Inferior parietal cortex (tissue), 1 donor: ENCODE results near the gene C9orf85.
"Not testable (repeated sequence)": the region's sequence is repeated elsewhere in the genome, so short reads cannot be mapped to it uniquely, and the experiment has no call there.

Experiments used
- DNase-seq: peaks from one replicate; pipeline ENCODE4 v3.0.0-alpha.2; 2016; ENCODE audit errors: extremely low spot score

Gene C9orf85, protein sequence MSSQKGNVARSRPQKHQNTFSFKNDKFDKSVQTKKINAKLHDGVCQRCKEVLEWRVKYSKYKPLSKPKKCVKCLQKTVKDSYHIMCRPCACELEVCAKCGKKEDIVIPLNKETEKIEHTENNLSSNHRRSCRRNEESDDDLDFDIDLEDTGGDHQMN

DNA sequence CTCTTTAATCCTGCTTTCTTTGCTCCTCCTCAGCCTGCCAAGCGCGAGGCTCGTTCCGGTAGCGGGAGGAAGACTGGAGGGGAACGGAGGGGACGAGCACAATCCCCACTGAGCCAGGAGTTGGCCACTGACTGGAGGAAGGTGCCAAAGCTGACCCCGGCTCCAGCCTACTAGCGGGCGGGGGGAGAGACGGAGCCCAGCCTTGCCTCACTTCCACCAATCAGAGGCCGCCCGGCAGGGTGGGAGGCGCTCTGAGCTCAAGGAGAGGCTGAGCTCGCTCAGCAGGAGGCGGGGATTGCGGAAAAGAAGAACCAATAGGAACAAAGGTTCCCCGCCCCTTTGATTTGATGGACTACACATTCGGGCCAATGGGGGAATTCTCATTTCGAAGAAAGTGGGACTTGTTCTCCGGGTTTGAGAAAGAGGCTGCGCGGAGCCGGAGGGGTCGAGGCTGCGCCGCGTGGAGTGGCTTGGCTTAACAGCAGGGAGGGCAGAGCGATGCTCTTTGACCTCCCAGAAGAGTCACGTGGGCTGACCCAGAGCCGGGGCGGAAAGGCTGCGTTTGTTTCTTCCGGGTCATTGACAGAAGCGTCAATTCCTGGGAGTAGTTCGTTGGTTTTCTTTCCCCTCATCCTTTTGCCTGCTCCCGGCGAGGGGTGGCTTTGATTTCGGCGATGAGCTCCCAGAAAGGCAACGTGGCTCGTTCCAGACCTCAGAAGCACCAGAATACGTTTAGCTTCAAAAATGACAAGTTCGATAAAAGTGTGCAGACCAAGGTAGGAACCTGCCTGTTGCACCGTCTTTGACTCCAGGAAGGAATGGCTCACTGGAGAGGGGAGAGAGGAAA lies at the start of gene C9orf85, which contains the start of gene ABHD17B:
C9orf85 (plus strand) TSS at position 579 of the 847 bp plus-strand sequence; CDS start at position 675, 96 bp downstream.
ABHD17B (minus strand) TSS at position 133 of the 847 bp plus-strand sequence. CDS start 36,113 bp downstream, outside the sequence.
- peak; percentile 99 for DNase-seq

DNA sequence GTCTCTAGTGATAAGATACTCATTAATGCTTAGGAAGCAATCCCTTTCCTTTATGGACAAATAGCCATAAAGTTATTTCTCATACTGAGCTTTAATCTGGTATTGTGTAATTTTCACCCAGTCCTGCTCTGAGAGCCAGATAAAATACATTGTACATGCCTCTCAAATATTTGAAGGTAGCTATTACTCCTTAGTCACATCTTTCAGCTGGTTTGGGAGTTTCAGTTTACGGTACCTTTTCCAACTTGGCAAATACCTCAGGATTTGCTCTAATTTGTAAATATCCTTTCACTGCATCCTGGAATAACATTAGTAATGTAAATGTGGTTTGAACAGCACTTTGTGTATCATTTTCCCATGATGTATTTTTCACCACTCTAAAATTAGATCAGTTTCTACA lies 47.8 kb upstream of the C9orf85 start:
- no peak for DNase-seq

DNA sequence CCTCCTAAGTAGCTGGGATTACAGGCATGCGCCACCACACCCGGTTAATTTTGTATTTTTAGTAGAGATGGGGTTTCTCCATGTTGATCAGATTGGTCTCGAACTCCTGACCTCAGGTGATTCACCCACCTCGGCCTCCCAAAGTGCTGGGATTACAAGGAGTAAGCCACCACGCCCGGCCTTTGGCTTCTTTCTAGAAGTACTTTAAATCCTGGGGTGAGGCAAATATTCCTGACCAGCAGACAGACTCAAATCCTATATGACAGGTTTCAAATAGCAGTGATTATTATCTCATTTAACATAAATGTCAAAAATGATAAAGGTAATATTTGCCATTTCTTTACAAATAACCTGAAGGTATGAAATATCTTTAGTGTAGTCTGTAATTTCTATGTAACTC lies 36.1 kb upstream of the C9orf85 start:
- no peak for DNase-seq

DNA sequence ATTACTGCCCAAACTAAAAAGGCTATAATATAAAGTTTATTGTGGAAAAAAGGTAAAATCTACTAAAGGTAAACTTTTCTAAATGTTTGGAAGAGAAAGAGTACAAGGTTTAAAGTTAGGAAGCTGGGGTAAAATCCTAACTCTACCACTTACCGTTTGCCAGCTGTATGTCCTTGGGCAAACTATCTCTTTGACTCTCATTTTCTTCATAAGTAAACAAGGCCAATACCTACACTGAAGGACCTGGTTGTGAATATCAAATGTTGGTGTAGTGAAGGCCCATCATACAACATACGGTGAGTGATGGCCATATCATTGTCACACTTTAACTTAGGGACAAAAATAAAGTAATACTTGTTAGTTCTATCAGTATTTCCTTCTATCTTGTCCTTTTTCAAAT lies 35.3 kb upstream of the C9orf85 start:
- DNase-seq, result no peak

DNA sequence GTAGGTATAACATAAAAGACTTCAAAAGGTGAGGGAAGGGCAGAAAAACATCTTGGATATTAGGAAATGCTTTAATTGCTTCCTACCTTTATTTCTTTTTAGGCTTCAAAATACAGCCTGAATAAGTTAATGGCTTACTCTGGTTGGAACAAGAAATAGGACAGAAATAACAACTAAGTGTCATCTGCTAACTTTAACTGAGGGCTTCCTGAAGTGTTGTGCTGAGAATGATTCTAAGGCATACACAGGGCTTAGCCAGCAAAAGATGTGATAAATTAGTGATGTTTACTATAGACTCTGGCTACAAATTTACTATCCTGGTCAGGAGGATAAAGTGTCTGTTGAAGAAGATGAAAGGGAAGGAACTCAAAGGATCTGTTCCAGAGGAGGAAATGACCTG lies 34.6 kb upstream of the C9orf85 start:
- no peak for DNase-seq

DNA sequence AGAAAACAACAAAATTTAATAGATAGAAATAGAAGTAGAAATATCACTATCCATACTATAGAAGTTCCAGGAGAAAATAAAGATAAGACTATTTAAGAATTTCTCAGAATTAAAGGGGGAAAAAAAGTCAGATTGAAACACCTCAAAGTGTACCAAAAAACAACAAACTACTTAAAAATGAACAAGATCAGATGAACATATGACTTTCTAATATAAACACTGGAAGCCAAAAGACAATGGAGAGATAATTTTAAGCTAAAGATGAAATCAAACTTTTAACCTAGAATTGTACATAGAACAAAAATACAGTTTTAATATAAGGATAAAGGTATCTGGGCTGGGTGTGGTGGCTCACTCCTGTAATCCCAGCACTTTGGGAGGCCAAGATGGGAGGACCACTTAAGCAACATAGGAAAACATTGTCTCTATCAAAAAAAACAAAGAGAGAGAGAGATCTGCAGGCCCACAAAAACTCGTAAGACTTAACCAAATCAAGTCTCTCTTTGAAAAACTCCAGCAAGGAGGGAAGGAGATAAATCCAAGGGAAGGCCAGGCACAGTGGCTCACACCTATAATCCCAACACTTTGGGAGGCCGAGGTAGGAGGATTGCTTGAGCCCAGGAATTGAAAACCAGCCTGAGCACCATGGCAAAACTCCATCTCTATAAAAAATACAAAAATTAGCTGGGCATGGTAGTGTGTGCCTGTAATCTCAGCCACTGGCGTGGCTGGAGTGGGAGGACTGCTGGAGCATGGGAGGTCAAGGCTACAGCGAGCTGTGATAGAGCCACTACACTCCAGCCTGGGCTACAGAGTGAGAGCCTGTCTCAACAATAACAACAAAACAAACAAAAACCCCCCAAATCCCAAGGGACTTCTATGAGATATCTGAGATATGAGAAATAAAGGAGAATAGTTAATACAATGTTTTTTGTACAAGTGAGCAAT lies 32.8 kb upstream of the C9orf85 start:
- DNase-seq, result no peak

DNA sequence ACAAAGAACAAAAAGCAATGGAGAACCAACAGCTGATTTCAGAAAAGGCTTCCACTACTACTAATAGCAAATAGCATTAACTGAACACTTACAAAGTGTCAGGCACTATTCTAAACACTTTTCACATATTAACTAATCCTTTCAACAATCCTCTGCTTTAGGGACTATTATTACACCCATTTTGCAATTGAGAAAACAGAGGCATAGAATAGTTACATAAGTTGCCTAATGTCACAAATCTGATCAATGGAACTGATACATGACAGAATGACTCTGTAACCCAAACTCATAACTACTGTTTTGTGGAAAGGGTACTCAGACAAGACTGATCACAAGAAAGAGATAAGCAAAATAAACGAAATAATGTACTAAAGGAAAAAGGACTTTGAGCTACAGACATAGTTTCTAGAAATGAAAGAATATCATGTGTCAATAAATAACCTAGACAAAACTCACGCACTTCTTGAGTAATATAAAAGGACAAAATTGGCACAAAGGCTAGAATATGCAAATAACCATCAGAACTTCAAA lies 31.7 kb upstream of the C9orf85 start:
- no peak for DNase-seq

DNA sequence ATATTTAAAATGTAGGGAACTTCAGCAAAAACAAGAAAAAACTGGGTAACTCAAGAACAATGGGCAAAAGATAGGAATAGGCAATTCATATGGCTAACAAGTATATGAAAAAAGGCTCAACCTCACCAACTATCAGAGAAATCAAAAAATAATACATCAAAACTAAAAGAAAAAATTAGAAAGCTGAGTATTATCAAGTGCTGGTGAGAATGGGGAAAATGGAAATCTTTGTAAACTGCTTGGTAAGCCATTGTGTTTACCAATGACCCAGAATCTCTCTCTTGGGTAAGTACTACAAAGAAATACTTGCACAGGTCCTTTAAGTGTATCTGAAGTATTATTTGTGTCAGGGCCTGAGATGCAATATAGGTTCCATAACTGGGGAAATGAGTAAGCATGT lies 27.4 kb upstream of the C9orf85 start:
- DNase-seq, result no peak

DNA sequence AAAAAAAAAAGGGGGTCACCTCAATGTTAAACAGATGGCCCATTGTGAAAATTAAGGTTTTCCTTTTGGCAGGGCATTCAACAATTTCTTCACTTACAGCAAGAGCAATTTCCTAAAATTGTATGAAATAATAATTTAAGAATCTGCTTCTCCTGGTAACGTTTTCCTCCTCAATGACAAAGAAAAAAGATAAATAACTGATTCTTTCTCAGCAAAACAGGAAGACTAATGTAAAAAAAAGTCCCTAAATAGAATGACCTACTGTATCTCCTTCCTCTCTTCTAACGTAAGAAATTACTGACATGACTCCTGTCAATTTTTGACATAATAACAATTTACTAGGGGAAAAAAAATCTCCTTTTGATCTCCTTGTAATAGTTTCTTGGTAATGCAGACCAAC lies 26.0 kb upstream of the C9orf85 start:
- DNase-seq, result no peak

DNA sequence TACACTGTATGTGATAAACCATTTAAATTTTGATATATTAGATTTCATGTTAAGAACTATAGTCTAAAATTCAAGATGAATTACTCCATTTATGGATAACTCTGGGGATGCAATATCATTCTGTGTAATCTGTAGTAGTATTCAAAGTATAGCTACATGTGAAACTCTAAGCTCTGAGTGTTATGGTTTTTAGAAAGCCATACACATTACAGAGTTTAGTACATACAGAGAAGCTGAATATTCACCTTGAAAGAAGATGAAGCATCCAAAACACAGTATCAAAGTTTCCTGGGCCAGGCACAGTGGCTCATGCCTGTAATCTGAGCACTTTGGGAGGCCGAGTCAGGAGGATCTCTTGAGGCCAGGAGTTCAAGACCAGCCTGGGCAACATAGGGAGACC lies 25.4 kb upstream of the C9orf85 start:
- DNase-seq, result no peak

DNA sequence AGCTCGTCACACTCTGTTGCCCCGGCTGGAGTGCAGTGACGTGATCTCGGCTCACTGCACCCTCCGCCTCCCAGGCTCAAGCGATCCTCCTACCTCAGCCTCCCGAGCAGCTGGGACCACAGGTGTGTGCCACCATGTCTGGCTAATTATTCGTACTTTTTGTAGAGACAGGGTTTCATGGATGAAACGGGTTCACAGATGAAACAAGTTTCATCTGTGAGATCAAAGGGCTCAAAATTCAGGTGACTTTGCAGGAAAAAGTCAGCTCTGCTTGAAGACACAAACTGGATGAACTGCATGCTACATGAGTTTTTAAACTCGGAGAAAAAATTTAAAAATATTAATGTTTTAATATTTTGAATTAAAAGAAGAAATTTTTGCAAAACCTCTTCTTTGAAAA lies 24.9 kb upstream of the C9orf85 start:
- DNase-seq, result no peak

DNA sequence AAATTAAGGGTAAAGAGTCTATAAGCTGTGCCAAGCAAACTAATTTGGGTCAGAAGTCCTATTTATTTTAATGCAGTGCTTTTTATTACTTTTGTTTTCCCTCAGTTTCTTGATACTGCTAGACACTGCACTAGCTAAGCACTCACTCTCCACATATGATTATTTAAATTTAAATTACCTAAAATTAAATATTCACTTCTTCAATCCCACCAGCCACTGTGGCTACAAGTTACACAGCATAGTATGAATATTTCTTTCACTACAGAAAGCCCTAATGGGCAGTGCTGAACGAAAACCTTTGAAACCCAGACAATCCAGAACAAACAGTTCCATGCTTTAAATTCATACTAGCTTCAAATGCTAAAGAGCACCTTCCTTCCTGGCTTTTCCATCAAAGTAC lies 24.1 kb upstream of the C9orf85 start:
- DNase-seq, result no peak

DNA sequence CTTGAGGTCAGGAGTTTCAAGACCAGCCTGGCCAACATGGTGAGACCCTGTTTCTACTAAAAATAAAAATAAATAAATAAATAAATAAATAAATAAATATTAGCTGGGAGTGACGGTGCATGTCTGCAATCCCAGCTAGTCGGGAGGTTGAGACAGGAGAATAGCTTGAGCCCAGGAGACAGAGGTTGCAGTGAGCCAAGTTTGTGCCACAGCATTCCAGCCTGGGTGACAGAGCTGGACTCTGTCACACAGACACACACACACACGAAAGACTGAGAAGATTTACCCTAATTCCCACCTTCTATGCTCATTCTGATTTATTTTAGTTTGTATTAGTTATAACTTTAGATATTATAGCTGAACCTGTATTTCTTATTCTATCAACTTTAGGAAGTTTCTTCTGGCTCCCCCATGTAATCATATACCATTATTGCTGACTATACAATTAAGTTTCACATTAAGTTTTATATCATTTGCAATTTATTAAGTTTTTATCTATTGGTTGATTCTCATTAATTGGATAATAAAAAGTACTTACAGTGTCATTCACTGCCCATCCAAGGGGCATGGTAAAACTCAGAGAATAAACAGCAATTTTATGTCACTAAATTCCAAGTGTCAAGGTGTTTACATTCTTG lies 21.3 kb upstream of the C9orf85 start:
- DNase-seq, result no peak

DNA sequence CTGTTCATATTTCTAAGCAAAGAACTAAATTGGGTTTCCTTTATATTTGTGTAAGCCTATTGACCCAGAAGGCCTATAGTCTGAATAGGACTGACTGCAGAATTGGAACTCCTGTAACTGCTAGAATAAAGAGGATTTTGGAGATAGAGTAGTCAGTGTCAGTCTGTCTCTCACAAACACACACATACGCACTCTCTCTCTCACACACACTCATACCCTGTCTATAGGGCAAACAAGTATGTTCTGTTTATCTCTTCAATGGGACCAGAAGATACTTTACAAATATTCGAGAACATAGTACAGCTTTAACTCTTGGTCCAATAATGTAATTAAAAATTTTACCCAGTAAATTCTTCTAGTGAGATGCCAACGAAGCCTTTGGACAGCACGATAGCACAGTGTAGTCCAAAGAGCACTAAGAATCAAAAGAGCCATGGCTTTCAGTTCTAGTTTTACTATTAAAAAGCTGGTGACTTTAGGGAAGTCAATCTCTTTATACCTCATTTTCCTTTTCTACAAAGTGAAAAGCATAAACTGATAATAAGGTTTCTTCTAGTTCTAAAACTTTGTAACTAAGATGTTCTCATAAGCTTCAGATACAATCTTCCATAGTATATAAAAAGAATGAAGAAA lies 19.8 kb upstream of the C9orf85 start:
- DNase-seq, result no peak

DNA sequence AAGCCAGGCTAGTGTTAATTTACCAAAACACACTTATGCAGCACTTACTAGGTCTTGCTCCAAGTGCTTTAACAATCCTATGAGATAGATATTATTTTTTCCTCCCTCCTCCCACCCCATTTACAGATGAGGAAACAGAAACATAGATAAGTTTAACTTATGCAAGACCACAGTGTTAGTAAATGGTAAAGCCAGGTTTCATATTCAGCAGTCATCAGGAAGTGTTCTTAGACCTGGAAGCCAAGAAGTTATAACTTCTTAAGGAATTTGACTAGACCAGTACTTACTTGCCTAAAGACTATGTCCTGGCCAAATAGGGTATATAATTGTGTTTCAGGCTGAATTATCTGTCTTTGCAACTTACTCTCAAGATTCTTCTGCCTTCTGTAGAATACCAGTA lies 16.3 kb upstream of the C9orf85 start:
- no peak for DNase-seq

DNA sequence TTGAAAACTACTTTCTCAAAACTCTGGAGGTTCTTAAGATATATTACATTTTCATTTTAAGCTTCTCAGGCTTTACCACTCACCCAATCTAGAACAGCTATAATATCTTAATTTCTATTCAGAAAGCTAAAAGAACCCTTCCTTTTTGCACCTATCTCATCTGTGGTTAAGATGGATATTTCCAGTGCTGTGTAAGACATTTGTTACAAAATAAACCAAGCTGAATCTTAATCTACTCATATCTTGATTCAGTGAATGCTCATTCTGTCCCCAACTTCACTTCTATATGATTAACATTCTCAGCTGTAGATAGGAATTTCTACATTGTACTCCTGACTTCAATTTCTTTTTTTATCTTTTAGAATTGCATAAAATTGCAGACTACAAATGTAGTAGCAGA lies 15.5 kb upstream of the C9orf85 start:
- DNase-seq, result no peak

DNA sequence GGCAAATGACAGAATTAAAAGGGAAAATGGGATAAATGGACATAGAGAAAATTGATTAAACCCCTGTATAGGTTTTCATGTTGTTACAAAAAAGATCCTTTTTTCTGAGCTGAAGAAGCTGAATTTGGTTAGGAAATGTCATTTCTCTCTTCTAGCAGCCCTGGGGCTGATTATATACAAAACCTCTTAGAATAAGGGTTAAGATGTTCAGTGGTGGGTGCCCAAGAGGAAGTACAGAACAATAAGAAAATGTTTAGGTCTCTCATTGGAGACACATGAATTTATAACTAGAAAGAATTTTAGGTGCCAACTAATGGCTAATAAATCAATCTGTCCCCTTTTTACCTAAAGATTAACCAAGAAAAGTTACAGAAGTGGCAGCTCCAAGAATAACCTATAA lies 14.7 kb upstream of the C9orf85 start:
- no peak for DNase-seq

DNA sequence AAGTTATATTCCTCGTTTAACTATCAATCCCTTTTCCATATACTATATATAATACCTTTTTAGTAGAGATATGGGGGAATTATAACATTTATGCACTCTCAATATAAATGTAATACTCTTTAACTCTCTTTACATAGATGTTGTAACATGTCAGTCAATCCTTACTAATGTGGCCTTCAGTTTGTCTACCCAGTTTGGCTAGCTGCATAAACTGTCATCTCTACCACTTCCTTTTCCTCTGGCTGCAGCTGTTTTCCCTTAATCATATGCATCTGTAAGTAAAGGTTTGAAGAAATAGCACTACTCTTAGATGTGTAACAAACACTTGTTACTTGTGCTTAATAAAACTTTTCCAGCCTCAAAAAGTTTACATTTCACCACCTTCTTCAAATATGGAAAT lies 13.9 kb upstream of the C9orf85 start:
- DNase-seq, result no peak

DNA sequence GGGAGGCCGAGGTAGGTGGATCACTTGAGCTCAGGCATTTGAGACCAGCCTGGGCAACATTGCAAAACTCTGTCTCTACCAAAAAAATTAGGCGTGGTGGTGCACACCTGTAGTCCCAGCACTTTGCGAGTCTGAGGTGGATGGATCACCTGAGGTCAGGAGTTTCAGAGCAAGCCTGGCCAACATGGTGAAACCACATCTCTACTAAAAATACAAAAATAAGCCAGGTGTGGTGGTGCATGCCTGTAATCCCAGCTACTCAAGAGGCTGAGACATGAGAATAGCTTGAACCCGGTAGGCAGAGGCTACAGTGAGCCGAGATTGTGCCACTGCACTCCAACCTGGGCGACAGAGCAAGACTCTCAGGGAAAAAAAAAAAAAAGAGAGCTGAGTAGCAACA lies 12.7 kb upstream of the C9orf85 start:
- DNase-seq, result not testable (repeated sequence)

DNA sequence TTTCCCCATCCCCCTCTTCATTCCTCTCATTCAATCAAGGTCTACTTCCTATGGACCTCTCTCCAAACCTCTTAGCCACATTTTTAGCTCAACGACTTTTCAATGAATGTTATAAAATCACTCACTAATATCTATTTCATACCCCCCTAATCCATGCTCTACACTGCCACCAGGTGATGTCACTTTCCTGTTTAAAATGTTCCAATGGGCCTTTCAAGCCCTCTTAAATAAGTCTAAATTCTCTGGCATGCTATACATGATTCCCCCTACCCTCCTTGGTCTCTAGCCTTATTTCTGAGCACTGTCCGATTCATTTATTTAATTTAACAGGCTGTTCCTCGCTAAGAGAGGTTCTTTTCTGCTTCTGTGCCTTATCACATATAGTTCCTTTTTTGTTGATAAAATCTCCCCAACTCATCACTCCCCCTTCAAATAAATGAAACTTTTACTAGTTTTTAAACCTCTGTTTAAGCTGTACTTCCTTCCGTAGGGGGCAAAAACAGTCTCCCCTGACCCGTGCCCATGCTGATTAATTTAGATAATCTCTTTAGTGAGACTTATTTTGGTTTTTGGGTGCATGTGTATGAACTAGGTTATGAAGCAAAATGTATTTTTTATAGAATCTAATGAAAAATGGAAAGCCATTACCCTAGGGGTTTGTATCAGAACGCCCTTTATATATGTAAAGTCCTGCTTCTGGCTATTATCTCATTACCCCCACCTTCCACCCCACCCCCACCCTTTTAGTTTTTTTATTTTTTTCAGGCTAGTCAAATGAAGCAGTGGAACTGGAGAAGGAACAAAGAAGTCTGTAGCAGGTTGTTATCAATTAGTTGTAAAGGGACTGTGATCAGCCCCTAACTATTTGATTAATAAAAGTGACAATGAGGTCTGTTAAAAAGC lies 9.5 kb upstream of the C9orf85 start:
- DNase-seq, result no peak
